AG09319 (cell line): ENCODE measurements around the gene ARPC5.

Source experiments
- DNase-seq: peaks from one replicate; pipeline ENCODE4 v3.0.0-alpha.2; 2010; ENCODE audit warnings: low read depth; ENCODE audit errors: extremely low read depth
- CTCF ChIP-seq: IDR thresholded peaks from 2 replicates; pipeline ENCODE4 v1.5.1; 2011; ENCODE audit warnings: low read depth, mild to moderate bottlenecking, inconsistent platforms, low read length, moderate library complexity

Gene ARPC5

GRCh38 chr1:183645531-183645930 is 9.9 kb upstream of the ARPC5 start:
- no peak for TF ChIP-seq CTCF
- no peak for DNase-seq

GRCh38 chr1:183642166-183642565 is 6.6 kb upstream of the ARPC5 start:
- no peak for DNase-seq
- TF ChIP-seq CTCF: no peak

- DNase-seq: no peak
- TF ChIP-seq CTCF: no peak
These were observed 4.6 kb upstream of the ARPC5 start for GRCh38 chr1:183640193-183640592.

GRCh38 chr1:183638649-183639387 is 3.2 kb upstream of the ARPC5 start:
- TF ChIP-seq CTCF: no peak
- DNase-seq: no peak

GRCh38 chr1:183636783-183637182 is 1.2 kb upstream of the ARPC5 start:
- no peak for DNase-seq
- no peak for TF ChIP-seq CTCF

- DNase-seq: no peak
- TF ChIP-seq CTCF: no peak
These were observed 725 bp upstream of the ARPC5 start for GRCh38 chr1:183636334-183636682.

GRCh38 chr1:183635099-183635605 is 431 bp downstream of the ARPC5 start:
- TF ChIP-seq CTCF: no peak; the same call in 1 of the 2 replicates
- no peak for DNase-seq
